Esophagus mucosa (tissue), 1 donor: ENCODE measurements around the gene CLDND2. TPM values are rescaled to one million over a fixed set of nuclear protein-coding genes. Genes with fewer than 3 reads are reported as not detected.
"Not testable (repeated sequence)": the region's sequence is repeated elsewhere in the genome, so short reads cannot be mapped to it uniquely, and the experiment has no call there.

Experiments used
- ATAC-seq: fragments of 200-7000 bp; cut with Tn5 transposase; one replicate; pipeline ENCODE4 v1.9.1; 2020
- total RNA-seq: library from RNA; stranded (reverse); gene quantifications from one replicate; pipeline ENCODE4 v1.2.4, GENCODE V29; 2023
- donor health status: DM: yes; HTN: yes; CAD: no.

The CLDND2 gene, protein sequence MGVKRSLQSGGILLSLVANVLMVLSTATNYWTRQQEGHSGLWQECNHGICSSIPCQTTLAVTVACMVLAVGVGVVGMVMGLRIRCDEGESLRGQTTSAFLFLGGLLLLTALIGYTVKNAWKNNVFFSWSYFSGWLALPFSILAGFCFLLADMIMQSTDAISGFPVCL
- 1.1 TPM for total RNA-seq

DNA sequence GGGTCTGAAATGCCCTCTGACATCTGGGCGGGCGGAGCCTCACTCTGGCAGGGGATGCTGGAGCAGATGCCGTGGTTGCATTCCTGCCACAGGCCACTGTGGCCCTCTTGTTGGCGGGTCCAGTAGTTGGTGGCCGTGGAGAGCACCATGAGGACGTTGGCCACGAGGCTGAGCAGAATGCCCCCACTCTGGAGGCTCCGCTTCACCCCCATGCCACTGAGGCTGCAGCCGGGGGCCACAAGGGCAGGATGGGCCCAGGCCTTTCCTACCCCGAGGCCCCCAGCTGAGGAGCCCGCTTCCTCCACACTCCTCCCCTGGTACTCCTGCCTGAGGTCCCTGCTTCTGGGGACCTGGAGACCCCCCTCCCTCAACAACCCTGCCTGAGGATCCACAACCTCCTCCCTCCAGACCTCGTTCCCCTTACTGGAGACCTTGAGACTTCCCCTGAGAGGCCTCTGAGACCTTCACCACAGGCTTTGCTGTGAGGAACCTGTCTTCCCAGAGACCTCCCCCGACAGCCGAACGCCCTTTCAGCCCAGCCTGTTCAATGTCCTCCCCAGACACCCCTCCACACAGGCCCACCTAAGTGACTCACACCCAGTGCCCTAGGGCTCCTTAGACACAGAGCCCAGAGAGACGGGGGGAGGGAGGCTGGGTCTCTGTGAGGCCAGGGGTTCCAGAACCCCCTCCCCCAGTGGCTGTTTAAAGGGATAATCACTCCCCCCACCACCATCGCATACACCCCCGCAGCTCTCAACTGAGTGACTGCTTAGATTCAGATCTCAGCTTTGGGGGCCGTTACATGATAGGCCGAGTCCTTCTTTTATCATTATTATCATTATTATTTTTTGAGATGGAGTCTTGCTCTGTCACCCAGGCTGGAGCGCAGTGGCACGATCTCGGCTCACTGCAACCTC, at the start of gene CLDND2:
CLDND2 (minus strand) TSS at position 638 of the 917 bp plus-strand sequence; CDS start at position 212, 426 bp downstream.
- no peak for ATAC-seq

DNA sequence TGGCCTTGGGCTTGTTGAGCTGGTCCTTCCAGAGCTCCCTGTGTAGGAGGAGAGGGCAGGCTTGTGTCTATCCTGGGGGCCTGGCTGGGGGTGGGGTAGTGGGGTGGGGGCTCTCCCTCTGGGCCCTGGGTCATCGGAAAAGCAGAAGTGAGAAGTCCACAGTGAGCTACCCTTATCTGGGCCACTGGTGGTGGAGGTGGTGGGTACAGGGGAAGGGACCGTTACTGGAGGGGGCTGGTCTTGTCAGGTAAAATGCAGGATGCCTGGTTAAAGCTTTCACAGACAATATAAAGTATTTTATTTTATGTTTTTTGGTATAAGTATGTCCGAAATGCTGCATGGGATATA, 49.0 kb upstream of the CLDND2 start:
- peak; percentile 16 for ATAC-seq

DNA sequence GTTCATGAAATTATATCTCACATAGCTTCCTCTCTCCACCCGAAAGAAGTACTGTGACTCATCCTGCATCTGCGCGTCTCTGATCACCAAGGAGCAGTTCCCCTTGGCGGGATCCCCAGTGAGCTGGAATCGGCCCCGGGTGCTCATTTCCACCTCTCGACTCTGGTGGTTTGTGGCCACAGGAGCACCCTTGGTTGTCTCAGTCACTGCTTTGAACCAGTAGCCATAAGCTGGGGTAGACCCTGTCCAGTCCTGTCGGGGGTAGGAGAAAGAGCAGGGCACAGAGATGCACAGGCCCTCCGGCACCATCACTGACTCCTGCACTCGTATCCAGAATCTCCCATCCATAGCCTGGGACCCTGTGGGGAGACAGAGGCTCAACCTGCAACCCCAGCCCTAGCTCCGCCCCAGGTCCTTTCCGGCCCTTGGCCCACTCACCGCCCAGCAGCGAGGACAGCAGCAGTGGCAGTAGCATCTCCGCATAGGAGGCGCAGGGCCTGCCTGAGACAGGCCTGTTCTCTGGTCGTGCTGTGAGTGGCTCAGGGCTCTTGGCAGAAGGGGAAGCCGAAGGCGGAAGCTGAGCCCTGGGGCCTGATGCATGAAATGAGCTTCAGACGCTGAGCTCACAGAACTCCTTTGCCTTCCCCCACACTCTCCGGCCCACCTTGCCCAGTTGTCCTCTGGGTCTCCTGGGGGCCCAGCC, 48.5 kb upstream of the CLDND2 start, which contains the start of gene SIGLEC10:
SIGLEC10 (minus strand) TSS at position 536 of the 703 bp plus-strand sequence; CDS start at position 475, 61 bp downstream.
- ATAC-seq = peak; percentile 44

DNA sequence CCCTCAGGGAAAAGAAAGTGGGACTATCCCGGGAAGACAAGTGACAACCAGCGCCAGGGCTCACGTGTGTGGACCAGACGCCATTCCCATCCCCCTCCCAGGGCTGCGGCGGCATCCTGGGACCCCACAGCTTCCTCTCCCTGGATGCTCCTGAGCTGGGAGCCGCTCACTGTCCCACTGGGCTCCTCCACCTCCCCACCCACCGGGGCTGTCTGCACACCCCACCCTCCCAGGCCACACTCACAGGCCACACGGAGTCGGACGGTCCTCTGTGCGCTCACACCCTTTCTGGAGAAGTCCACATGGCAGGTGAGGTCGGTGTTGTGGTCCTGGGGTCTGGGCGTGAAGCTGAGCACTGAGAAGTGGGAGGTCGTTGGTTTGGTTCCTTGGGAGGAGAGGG, 47.6 kb upstream of the CLDND2 start:
- not testable (repeated sequence) for ATAC-seq

DNA sequence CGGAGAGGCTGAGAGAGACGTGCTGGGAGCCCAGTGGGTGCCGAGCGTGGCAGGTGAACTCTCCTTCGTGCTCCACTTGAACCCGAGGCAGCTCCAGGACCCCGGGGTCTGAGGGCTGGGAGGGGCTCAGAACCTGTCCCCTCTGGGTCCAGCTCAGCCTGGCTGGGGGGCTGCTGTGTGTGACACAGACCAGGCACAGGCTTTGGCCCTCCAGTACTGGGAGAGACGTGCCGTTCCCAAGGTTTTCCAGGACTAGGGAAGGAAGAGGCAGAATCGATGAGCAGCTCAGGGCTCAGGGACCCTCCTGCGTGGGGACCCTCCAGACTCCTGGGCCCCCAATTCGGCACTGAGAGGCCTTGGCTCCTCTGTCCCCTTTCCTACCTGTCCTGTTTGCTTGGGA, 46.4 kb upstream of the CLDND2 start:
- no peak for ATAC-seq

DNA sequence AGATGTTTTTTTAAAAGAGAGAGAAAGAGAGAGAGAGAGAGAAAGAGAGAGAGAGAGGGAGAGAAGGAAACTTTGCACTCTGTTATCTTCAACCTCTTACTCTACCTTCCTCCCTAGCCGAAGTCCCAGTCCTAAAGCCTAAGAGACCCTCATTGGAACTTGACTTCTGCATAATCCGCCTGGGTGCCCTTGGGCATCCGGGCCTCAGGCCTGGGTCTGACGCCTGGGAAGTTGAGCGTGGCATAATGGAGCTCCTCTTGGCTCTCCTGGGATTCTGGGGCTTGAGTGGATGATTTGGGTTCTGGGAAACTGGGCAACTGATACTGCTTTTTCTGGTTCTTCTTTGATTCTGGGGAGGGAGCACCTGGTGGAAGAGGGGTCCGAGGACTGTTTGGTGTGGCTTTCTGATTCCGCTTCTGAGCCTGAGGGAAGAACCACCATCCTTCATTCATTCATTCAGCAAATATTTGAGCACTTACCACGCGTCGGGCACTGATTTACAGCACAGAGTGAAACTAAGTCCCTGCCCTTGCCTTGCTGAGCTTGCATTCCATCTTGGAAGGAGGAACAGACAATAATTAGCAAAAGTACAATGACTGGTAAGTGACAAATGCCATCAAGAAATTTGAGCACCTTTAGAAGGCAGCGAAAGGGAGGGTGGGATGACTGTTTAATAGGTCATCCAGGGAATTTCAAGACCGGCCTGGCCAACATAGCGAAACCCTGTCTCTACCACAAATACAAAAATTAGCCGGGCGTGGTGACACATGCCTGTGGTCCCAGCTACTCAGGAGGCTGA, 42.3 kb upstream of the CLDND2 start:
- no peak for ATAC-seq

DNA sequence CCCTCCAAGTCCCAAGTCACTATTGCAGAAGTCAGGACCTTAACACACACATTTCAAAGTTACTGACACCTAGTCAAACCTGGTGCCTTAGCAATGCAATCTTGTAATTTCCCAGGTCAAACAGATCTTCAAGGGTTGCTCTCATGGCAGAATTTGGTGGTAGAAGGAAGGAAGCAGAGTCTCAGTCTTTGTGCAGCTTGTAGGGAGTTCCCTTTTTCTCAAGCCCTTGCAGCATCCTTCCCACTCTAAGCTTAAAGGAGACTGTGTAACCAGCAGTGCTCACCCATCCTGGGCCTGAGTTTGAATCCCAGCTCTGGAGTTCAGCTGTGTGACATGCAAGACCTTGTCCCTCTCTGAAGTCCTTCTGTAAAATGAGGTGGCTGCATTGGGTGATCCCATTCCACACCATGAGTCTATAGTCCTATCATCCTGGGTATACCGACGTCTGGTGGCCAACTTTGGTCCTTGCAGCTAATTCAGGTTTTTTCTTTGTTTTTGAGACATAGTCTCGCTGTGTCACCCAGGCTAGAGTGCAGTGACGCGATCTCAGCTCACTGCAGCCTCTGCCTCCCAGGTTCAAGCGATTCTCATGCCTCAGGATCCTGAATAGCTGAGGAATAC, 38.8 kb upstream of the CLDND2 start:
- ATAC-seq = peak; percentile 79

DNA sequence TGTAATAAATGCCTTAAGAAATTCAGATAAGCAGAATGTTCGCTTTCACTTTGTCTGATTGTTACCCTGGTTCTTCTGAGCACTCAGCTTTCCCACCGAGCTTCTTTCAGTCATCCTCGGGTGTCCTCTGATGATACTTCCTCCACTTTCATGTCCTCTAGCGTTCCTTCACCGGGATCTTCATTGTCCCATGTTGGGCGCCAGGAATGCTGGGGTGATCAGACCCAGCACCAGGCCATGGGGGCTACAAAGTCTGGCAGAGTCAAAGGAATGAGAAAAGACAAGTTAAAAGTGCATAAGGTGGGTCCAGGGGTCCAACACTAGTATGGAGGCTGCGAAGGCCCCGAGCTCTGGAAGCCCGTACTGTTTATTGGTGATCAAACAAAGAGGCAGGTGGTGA, 33.3 kb upstream of the CLDND2 start:
- ATAC-seq = no peak

DNA sequence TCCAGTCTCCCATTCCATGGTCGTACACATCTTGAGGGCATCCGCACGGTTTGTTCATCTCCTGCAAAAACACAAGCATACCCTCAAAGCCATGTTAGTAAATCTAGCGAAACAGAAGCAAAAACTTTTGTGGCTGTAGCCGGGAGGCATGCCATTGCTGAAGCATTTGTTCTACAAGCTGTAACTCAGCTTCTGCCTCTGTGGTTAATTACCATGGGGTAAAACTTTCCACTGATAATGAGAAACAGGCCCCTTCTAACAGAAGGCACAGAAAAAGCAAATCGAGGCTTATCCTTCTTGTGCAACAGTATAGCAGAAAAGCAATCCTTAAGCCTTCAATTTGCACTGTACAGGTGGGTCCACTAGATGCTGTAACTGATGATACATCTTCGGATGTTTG, 31.1 kb upstream of the CLDND2 start:
- ATAC-seq = not testable (repeated sequence)

DNA sequence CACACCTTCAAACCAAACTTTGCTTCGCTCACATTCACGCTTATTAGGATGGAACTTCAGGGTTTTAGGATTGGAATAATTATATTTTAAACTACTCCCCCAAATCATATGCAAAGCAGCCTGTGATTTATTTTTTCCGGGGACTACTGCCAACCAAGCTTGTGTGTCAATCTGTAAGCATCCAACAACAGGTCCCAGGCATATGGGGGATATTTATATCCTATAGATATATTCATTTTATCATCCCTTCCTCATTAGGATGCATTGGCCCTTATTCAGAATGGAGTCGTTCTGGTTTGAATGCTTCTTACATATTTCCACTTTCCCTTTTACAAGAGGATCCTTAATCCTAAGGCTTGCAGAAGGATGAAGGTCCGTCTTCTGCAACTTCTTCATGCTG, 30.4 kb upstream of the CLDND2 start:
- ATAC-seq = no peak

DNA sequence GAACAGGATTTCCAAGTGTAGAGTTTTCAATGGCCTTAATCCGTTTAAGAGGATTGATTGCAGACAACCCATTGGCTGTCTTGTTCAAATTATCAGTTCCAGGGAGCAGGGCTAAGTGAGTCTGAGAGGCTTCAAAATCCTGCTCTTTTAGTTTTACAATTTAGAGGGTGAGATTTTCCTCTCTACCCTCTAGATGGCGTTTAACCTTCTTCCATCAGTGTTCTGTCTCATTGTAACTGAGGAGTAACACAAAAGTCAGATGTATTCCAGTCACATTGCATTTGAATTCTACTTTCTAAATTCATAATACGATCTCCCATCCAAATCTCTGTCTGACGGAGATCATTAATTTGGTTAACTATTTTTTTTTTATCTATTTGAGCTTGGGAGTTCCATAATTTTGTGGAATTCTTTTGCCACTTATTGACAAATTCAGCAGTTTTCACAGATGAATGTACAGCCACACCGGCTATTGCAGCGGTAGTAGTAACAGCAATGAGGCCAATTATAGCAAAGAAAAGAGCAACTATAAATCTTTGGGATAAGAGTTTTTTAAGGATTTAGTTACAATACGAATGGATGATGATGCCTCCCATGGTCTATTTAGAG, 29.4 kb upstream of the CLDND2 start:
- no peak for ATAC-seq

DNA sequence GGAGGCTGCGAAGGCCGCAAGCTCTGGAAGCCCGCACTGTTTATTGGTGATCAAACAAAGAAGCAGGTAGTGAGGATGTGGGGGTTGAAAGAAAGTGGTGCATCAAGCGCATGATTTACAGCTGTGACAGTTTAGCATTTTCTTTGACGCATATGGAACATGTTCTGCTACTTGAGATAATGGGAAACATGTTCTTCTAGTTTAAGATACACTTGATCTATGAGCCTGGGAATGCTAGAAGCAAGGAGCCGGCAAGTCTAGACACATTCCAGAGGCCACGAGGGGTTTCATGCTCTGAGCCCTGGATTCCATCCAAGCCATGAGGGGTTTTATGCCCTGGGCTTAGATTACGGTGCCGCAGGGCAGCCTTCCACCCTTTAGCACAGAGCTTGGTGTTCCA, 28.6 kb upstream of the CLDND2 start:
- not testable (repeated sequence) for ATAC-seq

DNA sequence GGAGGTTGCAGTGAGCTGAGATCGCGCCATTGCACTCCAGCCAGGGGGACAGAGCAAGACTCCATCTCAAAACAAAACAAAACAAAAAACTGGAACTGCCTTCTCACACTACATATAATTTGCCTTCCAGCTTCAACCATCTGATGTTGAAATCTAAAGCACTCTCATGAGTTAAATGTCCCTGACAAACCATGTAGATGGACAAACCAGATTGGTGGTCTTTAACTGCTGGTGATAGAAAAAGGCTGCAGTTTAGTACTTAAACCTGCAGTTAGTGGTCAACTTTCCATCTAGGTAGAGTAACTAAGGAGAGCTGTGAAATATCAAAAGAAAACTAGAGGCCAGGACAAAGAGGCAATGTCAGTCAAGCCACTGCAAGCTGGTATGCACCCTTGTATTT, 27.4 kb upstream of the CLDND2 start:
- ATAC-seq = no peak

DNA sequence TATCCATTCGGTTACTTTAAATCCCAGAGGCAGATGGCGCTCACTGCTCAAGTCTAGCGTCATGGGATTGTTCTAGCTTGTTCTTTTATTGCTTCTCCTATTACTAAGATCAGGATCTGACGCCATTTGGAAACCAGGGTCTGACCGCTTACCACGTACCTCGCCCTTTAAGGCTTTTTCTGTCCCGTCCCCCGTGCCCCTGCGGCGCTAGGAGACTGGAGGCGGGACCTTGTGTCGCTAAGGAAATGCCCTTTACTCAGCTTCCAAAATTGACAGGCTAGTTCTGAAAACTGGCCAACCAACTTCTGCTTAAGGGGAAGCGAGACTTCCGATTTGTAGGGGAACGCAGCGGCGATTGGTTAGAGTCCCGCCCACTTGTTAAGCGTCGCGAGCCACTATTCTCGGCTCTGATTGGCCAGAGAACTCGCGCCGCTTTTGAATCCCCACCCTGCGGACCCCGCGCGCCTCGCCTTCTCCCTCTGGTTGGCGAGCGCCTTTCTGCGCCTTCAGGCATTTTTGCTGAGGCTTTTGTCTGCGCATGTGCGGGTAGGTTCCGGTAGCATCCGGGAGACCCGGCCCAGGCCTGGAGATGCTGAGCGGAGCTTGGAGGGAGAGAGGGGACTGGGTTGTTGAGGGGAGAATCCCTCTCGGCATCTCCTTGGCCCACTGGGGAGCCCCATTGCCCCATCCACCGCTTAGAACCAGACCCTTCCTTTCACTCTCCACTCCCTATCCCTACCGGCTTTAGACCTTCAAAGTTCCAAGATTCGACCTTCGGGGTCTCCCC, 25.4 kb upstream of the CLDND2 start:
- ATAC-seq = peak; percentile 89

DNA sequence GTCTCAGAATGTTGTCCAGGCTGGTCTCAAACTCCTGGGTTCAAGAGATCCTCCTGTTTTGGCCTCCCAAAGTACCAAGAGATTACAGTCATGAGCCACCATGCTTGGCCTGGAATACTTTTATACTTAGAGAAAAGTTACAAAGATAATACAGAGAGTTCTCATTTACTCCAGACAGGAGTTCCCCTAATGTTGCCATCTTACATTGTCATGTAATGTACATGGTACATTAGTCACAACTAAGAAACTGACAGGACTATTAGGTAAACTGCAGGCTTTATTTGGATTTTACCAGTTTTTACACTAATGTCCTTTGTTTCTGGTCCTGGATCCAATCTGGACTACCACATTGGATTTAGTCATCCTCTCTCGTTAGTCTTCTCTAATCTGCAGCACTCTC, 23.9 kb upstream of the CLDND2 start:
- no peak for ATAC-seq

DNA sequence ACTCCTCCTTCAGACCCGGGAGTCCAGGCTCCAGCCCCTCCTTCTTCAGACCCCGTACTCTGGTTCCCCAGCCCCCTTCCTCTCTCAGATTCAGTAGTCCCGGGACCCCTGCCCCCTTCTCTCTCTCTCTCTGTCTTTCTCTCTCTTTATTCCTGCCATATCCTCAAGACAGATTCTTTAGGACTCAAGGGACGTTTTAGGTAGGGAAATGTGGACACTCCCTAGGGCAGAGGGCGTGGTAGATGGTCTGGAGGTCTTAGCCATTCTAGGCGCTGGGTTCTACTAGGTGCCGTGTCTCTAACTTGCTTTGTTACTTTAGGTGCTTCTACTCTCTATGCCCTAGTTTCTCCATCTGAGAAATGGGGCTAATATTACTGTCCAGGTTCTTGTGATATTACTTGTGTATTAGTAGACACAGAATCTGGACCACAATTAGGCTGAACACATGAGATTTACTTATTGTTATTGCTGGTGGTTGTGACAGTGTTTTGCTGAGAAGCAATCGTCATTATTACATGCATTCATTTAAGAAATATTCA, 22.3 kb upstream of the CLDND2 start:
- ATAC-seq = no peak

DNA sequence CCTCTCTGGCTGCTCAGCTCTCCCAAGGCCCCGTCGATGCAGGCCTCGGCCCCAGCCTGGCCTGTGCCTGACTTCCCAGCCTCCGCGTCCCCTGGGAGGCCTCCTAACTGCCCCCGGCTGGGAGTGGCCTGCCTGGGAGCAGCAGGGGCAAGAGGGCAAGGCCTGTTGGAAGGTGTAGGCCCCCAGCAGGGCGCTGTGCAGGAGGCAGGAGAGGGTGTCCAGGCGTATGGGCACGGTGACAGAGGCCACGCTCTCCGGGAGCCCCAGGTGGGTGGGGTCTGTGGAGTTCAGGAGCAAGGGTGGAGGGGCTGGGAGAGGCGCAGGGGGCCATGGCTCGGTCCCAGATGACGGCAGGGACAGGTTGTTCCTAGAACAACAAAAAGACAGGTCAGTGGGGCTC, 20.3 kb upstream of the CLDND2 start:
- ATAC-seq = peak; percentile 15

DNA sequence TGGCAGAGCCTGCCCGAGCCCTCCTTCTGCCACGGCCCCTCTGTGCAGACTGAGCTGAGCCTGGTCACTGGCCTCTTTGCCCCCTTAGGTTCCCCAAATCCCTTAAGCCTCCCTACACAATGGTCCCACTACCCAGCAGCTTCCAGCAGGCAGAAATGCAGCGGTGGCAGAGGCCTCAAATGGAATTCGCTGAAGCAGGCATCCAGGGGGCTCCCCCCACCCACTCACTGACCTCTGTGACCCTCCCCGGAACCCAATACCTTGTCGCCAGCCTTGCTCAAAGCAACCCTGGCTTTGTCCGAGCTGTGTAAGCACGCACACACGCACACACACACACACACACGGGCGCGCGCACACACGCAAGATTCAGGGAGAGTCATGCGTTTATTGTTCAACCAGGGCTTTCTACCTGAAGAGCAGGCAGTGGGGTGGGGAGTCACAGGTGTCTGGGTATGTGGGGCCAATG, 19.2 kb upstream of the CLDND2 start, which contains the start of gene LIM2:
LIM2 (minus strand) TSS at position 51 of the 466 bp plus-strand sequence. CDS start 531 bp downstream, outside the sequence.
- ATAC-seq = peak; percentile 21

DNA sequence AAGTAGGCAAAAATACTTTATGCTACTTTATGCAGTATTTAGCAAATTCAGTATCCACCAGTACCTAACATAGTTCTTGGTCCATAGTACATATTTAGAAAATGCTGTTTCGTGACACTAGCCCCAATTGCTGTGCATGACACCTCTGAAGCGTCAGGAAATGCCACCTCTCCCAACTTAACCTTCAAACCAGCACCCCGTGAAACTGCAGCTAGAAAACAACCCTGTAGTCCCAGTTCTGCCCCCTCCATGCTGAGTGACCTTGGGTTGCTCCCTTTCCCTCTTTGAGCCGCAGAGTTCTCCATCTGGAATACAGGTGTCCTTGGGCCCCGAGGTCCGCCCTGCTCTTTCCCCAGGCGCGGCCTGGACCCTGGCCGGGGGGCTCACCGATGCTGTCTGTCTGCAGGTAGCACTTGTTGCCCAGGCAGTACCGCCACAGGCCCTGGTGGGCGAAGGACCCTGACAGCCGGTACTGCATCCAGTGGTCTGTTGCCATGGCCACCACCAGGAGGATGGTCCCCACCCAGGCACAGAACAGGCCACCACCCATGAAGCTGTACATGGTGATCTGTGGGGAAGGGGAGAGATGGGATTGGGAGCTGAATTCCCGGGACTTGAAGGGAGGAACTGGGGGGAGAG, 18.2 kb upstream of the CLDND2 start:
- ATAC-seq = no peak

DNA sequence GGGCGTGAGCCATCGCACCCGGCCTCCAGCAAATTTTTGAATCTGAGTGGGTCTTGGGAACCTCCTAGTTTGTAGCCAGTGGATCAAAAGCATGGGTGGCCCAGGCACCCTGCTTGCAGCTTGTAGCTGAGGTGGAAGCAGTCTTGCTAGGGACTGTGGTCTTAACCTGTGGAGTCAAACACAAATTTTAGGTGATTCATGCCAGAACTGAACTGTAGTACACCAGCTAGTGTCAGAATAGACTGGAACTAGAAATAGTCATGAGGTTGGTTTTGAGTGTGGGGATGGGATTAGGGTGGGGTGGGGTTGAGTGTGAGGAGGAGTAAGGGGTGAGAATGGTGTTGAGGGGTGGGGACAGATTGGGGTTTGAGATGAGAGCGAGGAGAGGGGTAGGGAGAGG, 13.2 kb upstream of the CLDND2 start:
- ATAC-seq = no peak
